OCI-LY3 (cell line): Measurements from ENCODE around the gene PLA2G2D.

Experiments used
- H2AFZ ChIP-seq: fragments of 200-600, 300-600 bp; shearing (Covaris generic); 2 replicates; pipeline ENCODE4 v1.6.0; 2014; ENCODE audit warnings: antibody characterized with exemption, low read depth, low read length
- H3K27ac ChIP-seq: fragments of 200-600, 300-600 bp; sonication (generic); 2 replicates; pipeline ENCODE4 v1.5.1; 2014; ENCODE audit warnings: mild to moderate bottlenecking, low read length, moderate library complexity, mixed read lengths
- H3K27me3 ChIP-seq: fragments of 200-600, 300-600 bp; sonication (generic); 2 replicates; pipeline ENCODE4 v1.6.1; 2014; ENCODE audit warnings: low read depth, low read length, mixed read lengths
- H3K36me3 ChIP-seq: fragments of 200-600, 300-600 bp; sonication (generic); replicated peaks from 2 replicates; pipeline ENCODE3; 2014; ENCODE audit warnings: low read depth, low read length, mixed read lengths
- H3K4me1 ChIP-seq: fragments of 300-600, 200-600 bp; sonication (generic); 2 replicates; pipeline ENCODE4 v1.6.1; 2014; ENCODE audit warnings: low read length, mixed read lengths
- H3K4me2 ChIP-seq: fragments of 200-600, 300-600 bp; sonication (generic); 2 replicates; pipeline ENCODE4 v1.6.1; 2014; ENCODE audit warnings: low read length, mixed read lengths
- H3K4me3 ChIP-seq: fragments of 300-600, 200-600 bp; sonication (generic); 2 replicates; pipeline ENCODE4 v1.5.1; 2014; ENCODE audit warnings: antibody characterized with exemption, mild to moderate bottlenecking, low read length, moderate library complexity
- H3K79me2 ChIP-seq: fragments of 300-600, 200-600 bp; shearing (Covaris generic); 2 replicates; pipeline ENCODE4 v1.6.1; 2014; ENCODE audit warnings: mild to moderate bottlenecking, low read length, mixed read lengths
- H3K9ac ChIP-seq: fragments of 300-600, 200-600 bp; shearing (Covaris generic); 2 replicates; pipeline ENCODE4 v1.6.0; 2014; ENCODE audit warnings: mild to moderate bottlenecking, low read length, moderate library complexity
- H3K9me3 ChIP-seq: fragments of 200-600, 300-600 bp; shearing (Covaris generic); 2 replicates; pipeline ENCODE4 v1.6.1; 2014; ENCODE audit warnings: low read length, mixed read lengths; ENCODE audit not compliant: insufficient read depth
- H4K20me1 ChIP-seq: fragments of 200-600, 300-600 bp; sonication (generic); 2 replicates; pipeline ENCODE4 v1.6.1; 2016; ENCODE audit warnings: low read length, mixed read lengths; ENCODE audit not compliant: insufficient read depth
- CTCF ChIP-seq: fragments of 200-600, 300-600 bp; sonication (generic); IDR thresholded peaks from 2 replicates; pipeline ENCODE4 v1.5.1; 2014; ENCODE audit warnings: antibody characterized with exemption, low read length, low read depth
- EZH2phosphoT487 ChIP-seq: fragments of 200-600 bp; shearing (Covaris generic); IDR thresholded peaks from 2 replicates; pipeline ENCODE4 v1.6.1; 2018; ENCODE audit warnings: antibody characterized with exemption, mixed run types, low read depth

PLA2G2D gene

DNA sequence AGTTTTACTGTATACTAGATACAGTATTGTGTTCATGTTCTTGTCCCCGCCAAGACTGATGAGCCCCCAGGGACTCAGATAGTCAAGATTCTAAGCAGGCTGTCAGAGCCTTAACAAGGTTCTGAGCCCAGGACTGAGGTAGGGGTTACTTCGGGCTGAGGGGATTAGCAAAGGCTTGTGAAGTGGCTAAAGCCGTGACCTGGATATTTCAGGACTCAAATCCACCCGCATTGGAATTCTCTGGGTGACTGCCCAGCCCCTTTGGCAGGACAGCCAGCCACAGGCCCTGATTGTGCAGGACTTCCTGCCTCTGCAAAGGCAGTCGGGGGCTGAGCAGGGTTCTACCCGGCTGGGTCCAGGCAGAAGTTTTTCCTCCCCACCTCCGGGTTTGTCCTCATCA, 49.5 kb downstream of the PLA2G2D start, which contains the start of gene PLA2G5:
TSS of gene PLA2G5 (plus strand) at position 321 of the 400 bp plus-strand sequence. CDS start 14,637 bp downstream, outside the sequence.
- Histone ChIP-seq H3K27me3 (no peaks in the 10 kb centered on the region), H4K20me1 (no peaks in the 10 kb centered on the region), H3K4me1 (peaks cover 5% of the 10 kb centered on the region; the same call in 1 of the 2 replicates), H3K27ac (no peak within 1 kb of the TSS), H3K4me3 (no peak within 1 kb of the TSS), H3K4me2 (no peak within 1 kb of the TSS), H2AFZ (no peak within 1 kb of the TSS), H3K36me3 (no peaks in the 10 kb centered on the region), H3K9ac (no peak within 1 kb of the TSS), H3K9me3 (no peaks in the 10 kb centered on the region), H3K79me2 (no peaks in the 10 kb centered on the region)
- no peak for TF ChIP-seq CTCF
- TF ChIP-seq EZH2phosphoT487, result no peak

DNA sequence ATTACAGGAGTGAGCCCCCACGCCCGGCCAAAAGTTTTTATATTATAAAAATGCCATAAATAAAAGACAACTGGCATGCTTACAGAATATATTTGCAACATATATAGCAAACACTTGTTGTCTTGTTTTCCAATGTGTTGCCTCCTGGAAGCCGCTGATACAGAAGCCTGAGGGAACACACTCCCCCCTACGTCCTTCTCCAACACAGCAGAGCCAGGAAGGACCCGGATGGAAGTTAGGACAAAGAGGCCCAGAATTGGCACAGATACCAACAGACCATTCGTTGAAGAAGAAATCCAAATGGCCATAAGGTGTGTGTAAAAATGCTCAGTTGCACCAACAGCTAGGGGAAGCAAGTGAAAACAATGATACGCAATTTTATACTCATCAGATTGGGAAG, 50.6 kb downstream of the PLA2G2D start:
- Histone ChIP-seq H3K4me2 (no peak overlapping the region), H3K4me3 (no peak overlapping the region), H3K27ac (no peak overlapping the region), H3K36me3 (no peaks in the 10 kb centered on the region), H3K79me2 (no peaks in the 10 kb centered on the region), H3K9me3 (no peaks in the 10 kb centered on the region), H3K27me3 (no peaks in the 10 kb centered on the region), H3K9ac (no peak overlapping the region), H3K4me1 (peaks cover 5% of the 10 kb centered on the region; the same call in 1 of the 2 replicates), H2AFZ (no peak overlapping the region), H4K20me1 (no peaks in the 10 kb centered on the region)
- TF ChIP-seq EZH2phosphoT487 (no peak), CTCF (no peak)

DNA sequence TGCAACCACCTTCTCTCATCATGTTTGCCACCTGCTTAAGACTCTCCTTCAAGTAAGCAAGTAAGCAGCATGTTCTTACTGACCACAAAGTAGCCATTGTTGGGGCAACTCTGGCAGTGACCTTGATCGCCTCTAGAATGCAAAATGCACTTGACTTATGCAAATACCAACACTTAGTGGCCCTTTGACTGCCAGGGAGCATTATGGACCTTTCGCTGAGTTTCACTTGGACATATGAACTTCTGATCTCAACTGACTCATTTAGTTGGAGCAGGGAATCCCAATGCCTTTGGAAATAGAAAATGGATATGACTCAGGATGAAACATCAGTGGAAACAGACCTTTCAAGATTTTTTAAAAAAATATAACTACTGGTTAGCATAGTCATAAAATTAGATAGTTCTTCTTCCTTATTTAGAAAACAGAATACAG, 55.5 kb downstream of the PLA2G2D start:
- Histone ChIP-seq H3K27ac (no peak overlapping the region), H3K9me3 (no peaks in the 10 kb centered on the region), H3K79me2 (no peaks in the 10 kb centered on the region), H3K36me3 (no peaks in the 10 kb centered on the region), H3K4me3 (no peak overlapping the region), H2AFZ (no peak overlapping the region), H3K4me1 (peaks cover 27% of the 10 kb centered on the region), H4K20me1 (no peaks in the 10 kb centered on the region), H3K9ac (no peak overlapping the region), H3K4me2 (no peak overlapping the region), H3K27me3 (no peaks in the 10 kb centered on the region)
- TF ChIP-seq CTCF (no peak), EZH2phosphoT487 (no peak)
